Lower lobe of right lung (tissue), 2 donors: ENCODE measurements around the gene DNAJB13. TPM values are rescaled to one million over a fixed set of nuclear protein-coding genes. Genes with fewer than 3 reads are reported as not detected.
A peak's percentile ranks its signal among the peaks of the same experiment; 100 is the strongest.

Experiments
- ATAC-seq, 2 donors: fragments of 200-7000 bp; cut with Tn5 transposase; one replicate each; pipeline ENCODE4 v1.9.1; 2020 to 2022; ENCODE audit warnings: mild to moderate bottlenecking in 2 of 2, moderate library complexity in 2 of 2
- DNase-seq: peaks from one replicate; pipeline ENCODE4 v3.0.0-alpha.2; 2020
- H3K27ac ChIP-seq: fragments of 200-600 bp; one replicate; pipeline ENCODE4 v1.8.0; 2022
- H3K27me3 ChIP-seq: fragments of 200-600 bp; one replicate; pipeline ENCODE4 v1.8.0; 2022; ENCODE audit warnings: low read depth
- H3K36me3 ChIP-seq: fragments of 200-600 bp; one replicate; pipeline ENCODE4 v1.8.0; 2022; ENCODE audit warnings: mild to moderate bottlenecking
- H3K4me1 ChIP-seq: fragments of 200-600 bp; one replicate; pipeline ENCODE4 v1.8.0; 2022
- H3K4me3 ChIP-seq: fragments of 200-600 bp; one replicate; pipeline ENCODE4 v1.8.0; 2022; ENCODE audit warnings: mild to moderate bottlenecking
- H3K9me3 ChIP-seq: fragments of 200-600 bp; one replicate; pipeline ENCODE4 v1.8.0; 2022
- CTCF ChIP-seq: fragments of 200-600 bp; IDR thresholded peaks from one replicate; pipeline ENCODE4 v1.8.0; 2022; ENCODE audit warnings: antibody characterized with exemption, mild to moderate bottlenecking
- intact Hi-C: fragments of 100-400 bp; cut with DNase I; formaldehyde crosslinking; loops from one replicate; pipeline ENCODE4 v1.11.0; 2022
- total RNA-seq: library from RNA; stranded (reverse); fragmentation: NEBNext Ultra II Directional; extraction: Animal tissue kit (Norgen Biotek cat#: 25700); gene quantifications from one replicate; pipeline ENCODE4 v1.2.1, GENCODE V29; 2021
- donor health status: DM: no; HTN: yes; CAD: no; lungs with severe emphysema.

DNAJB13 gene
- total RNA-seq, 1 donor from 2014 or later = 7.5 TPM

GRCh38 chr11:74008373-74009229 lies 57.8 kb downstream of the DNAJB13 start, which contains the start of gene UCP3:
TSS of gene UCP3 (minus strand) at chr11:74009085. CDS start at chr11:74007042, 2,043 bp downstream.
- DNase-seq (no peak), ATAC-seq (no peak)
- H3K4me1 ChIP-seq = peaks cover 15% of the 10 kb centered on the region
- TF ChIP-seq CTCF = no peak
- H3K9me3 ChIP-seq = no peaks in the 10 kb centered on the region
- no peak within 1 kb of the TSS for H3K4me3 ChIP-seq
- no peak within 1 kb of the TSS for H3K27ac ChIP-seq
- no peaks in the 10 kb centered on the region for H3K27me3 ChIP-seq
- intact Hi-C loops = no loop called here
- peaks cover 13% of the 10 kb centered on the region for H3K36me3 ChIP-seq

- no peak for ATAC-seq
- H3K4me3 ChIP-seq = no peak overlapping the region
- H3K36me3 ChIP-seq = peaks cover 11% of the 10 kb centered on the region
- DNase-seq = no peak
- intact Hi-C loops = no loop called here
- H3K27me3 ChIP-seq = no peaks in the 10 kb centered on the region
- H3K4me1 ChIP-seq = peaks cover 15% of the 10 kb centered on the region
- H3K27ac ChIP-seq = no peak overlapping the region
- no peak for TF ChIP-seq CTCF
- no peaks in the 10 kb centered on the region for H3K9me3 ChIP-seq
Measured at GRCh38 chr11:74009230-74009547, 58.4 kb downstream of the DNAJB13 start.

GRCh38 chr11:74009675-74010305 lies 59.0 kb downstream of the DNAJB13 start:
- H3K27ac ChIP-seq = no peak overlapping the region
- DNase-seq (no peak), ATAC-seq (no peak)
- TF ChIP-seq CTCF = no peak
- no peaks in the 10 kb centered on the region for H3K9me3 ChIP-seq
- no peak overlapping the region for H3K4me3 ChIP-seq
- H3K36me3 ChIP-seq = peaks cover 11% of the 10 kb centered on the region
- H3K4me1 ChIP-seq = peaks cover 15% of the 10 kb centered on the region
- H3K27me3 ChIP-seq = no peaks in the 10 kb centered on the region
- intact Hi-C loops = no loop called here

GRCh38 chr11:74010306-74011300 lies 59.8 kb downstream of the DNAJB13 start:
- H3K27ac ChIP-seq = no peak overlapping the region
- no peak for ATAC-seq
- intact Hi-C loops = no loop called here
- no peak overlapping the region for H3K4me3 ChIP-seq
- H3K27me3 ChIP-seq = no peaks in the 10 kb centered on the region
- no peaks in the 10 kb centered on the region for H3K9me3 ChIP-seq
- TF ChIP-seq CTCF = no peak
- no peak for DNase-seq
- H3K36me3 ChIP-seq = peaks cover 11% of the 10 kb centered on the region
- H3K4me1 ChIP-seq = peaks cover 15% of the 10 kb centered on the region

- Histone ChIP-seq H3K4me1 (peaks cover 15% of the 10 kb centered on the region), H3K4me3 (no peak overlapping the region), H3K27me3 (no peaks in the 10 kb centered on the region), H3K36me3 (peaks cover 17% of the 10 kb centered on the region), H3K9me3 (no peaks in the 10 kb centered on the region), H3K27ac (no peak overlapping the region)
- intact Hi-C loops = no loop called here
- ATAC-seq (peak; percentile 35 to 47), DNase-seq (no peak)
- no peak for TF ChIP-seq CTCF
Measured at GRCh38 chr11:74011360-74012073, 60.7 kb downstream of the DNAJB13 start.
